ENCODE data around the gene SNX14. TPM values are rescaled to one million over a fixed set of nuclear protein-coding genes. Genes with fewer than 3 reads are reported as not detected.

The SNX14 gene
- total and polyA plus RNA-seq, 10 of the 15 experiments (the other 5 are each of a cell fraction or from before 2014, with no cell fraction given) = 34.2 to 122 (median 51.0) TPM

DNA sequence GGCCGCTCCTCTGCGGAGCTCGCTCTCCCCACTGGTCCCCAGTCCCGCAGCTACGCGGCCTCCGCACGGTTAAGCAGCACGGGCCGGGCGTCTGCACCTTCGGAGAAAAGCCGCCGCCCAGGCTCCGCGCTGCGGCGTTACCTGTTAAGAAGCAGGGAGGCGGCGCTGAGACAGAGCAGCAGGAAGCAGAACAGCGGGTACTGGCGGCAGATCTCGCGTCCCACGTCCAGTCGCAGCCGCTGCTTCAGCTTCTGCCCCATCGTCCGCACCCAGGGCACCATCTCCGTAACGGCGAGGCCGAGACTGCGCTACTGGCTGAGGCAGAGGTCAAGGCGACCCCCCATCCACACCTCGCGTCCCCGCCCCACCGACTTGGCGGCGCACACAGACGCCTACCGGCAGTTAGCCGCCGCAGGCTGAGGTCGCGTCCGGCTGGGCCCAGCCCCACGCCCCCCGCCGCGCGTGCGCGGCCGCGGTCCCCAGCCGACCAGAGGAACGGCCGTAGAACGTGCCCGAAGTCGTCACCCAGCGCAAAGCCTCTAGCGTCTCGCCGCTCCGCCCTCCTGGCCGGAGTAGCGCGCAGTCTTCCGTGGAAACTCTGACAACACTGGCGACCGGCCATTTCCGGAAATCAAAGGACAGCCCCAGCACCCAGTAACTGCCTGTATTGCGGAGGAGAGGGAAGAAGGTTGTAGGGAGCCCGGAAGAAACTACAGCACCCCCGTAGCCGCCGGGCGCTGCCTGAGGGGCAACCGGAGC lies at the start of gene SNX14 (continued):
- no peak for TF ChIP-seq REST (IDR thresholded peaks at IDR 0.05; ENCODE audit: low read depth, low read length)
- TF ChIP-seq HDAC2 (IDR thresholded peaks at IDR 0.05) = no peak
- TF ChIP-seq ZNF207 (IDR thresholded peaks at IDR 0.05; ENCODE audit: borderline replicate concordance) = peak; percentile 33; the same call in 1 of the 2 replicates
- peak; percentile 29; the same call in 1 of the 2 replicates for TF ChIP-seq PAX5 (IDR thresholded peaks at IDR 0.05; ENCODE audit: borderline replicate concordance, low read depth, low read length)
- TF ChIP-seq TCF12 (IDR thresholded peaks at IDR 0.05; ENCODE audit: low read depth, low read length) = 0 out of 2 replicates have a peak, but pooled peaks have one; percentile 48
- TF ChIP-seq NBN (IDR thresholded peaks at IDR 0.05) = peak; percentile 59; the same call in 1 of the 2 replicates
- 0 out of 2 replicates have a peak, but pooled peaks have one; percentile 12 for TF ChIP-seq EED (IDR thresholded peaks at IDR 0.05; ENCODE audit: low read depth)
- peak; percentile 88 for TF ChIP-seq LARP7 (IDR thresholded peaks at IDR 0.05)
- no peak for TF ChIP-seq CBX3 (IDR thresholded peaks at IDR 0.05; ENCODE audit: borderline replicate concordance, low read depth)
- 0 out of 4 replicates have a peak, but pooled peaks of 1 of the 2 experiments have one; percentile 8 for TF ChIP-seq EP300 (IDR thresholded peaks at IDR 0.05; ENCODE audit: borderline replicate concordance in 1 of 2, control insufficient read depth in 1 of 2, low read depth in 2 of 2, low read length in 2 of 2)
- TF ChIP-seq, protein P1, sequence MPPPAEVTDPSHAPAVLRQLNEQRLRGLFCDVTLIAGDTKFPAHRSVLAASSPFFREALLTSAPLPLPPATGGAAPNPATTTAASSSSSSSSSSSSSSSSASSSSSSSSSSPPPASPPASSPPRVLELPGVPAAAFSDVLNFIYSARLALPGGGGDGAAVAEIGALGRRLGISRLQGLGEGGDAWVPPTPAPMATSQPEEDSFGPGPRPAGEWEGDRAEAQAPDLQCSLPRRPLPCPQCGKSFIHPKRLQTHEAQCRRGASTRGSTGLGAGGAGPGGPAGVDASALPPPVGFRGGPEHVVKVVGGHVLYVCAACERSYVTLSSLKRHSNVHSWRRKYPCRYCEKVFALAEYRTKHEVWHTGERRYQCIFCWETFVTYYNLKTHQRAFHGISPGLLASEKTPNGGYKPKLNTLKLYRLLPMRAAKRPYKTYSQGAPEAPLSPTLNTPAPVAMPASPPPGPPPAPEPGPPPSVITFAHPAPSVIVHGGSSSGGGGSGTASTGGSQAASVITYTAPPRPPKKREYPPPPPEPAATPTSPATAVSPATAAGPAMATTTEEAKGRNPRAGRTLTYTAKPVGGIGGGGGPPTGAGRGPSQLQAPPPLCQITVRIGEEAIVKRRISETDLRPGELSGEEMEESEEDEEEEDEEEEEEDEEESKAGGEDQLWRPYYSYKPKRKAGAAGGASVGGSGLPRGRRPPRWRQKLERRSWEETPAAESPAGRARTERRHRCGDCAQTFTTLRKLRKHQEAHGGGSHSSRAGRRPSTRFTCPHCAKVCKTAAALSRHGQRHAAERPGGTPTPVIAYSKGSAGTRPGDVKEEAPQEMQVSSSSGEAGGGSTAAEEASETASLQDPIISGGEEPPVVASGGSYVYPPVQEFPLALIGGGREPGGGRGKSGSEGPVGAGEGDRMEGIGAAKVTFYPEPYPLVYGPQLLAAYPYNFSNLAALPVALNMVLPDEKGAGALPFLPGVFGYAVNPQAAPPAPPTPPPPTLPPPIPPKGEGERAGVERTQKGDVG (CRISPR knock-in tag; IDR thresholded peaks at IDR 0.05) = no peak
- TF ChIP-seq IRF3 (IDR thresholded peaks at IDR 0.05) = no peak; the same call in 1 of the 2 replicates
- TF ChIP-seq SMARCA5 (IDR thresholded peaks at IDR 0.05) = no peak; the same call in 1 of the 2 replicates
- TF ChIP-seq, protein P2, sequence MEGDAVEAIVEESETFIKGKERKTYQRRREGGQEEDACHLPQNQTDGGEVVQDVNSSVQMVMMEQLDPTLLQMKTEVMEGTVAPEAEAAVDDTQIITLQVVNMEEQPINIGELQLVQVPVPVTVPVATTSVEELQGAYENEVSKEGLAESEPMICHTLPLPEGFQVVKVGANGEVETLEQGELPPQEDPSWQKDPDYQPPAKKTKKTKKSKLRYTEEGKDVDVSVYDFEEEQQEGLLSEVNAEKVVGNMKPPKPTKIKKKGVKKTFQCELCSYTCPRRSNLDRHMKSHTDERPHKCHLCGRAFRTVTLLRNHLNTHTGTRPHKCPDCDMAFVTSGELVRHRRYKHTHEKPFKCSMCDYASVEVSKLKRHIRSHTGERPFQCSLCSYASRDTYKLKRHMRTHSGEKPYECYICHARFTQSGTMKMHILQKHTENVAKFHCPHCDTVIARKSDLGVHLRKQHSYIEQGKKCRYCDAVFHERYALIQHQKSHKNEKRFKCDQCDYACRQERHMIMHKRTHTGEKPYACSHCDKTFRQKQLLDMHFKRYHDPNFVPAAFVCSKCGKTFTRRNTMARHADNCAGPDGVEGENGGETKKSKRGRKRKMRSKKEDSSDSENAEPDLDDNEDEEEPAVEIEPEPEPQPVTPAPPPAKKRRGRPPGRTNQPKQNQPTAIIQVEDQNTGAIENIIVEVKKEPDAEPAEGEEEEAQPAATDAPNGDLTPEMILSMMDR (IDR thresholded peaks at IDR 0.05 in 2 of 3, conservative IDR thresholded peaks at IDR 0.05 in 1 of 3; ENCODE audit: control insufficient read depth in 2 of 3, extremely low read depth in 1 of 3, insufficient read depth in 1 of 3, low read depth in 3 of 3, low read length in 3 of 3) = 0 out of 6 replicates have a peak, but pooled peaks of 1 of the 3 experiments have one; percentile 8
- TF ChIP-seq E2F4 (IDR thresholded peaks at IDR 0.05; ENCODE audit: low read depth, low read length) = no peak
- TF ChIP-seq MYC (IDR thresholded peaks at IDR 0.05; ENCODE audit: insufficient read depth, insufficient read length, insufficient replicate concordance, low read length, severe bottlenecking) = peak; percentile 55
- TF ChIP-seq ZNF24 (IDR thresholded peaks at IDR 0.05) = no peak; the same call in 1 of the 2 replicates
- peak; percentile 90 for TF ChIP-seq POLR2AphosphoS5 (IDR thresholded peaks at IDR 0.05; ENCODE audit: low read length)
